HuH-7.5 (cell line): Measurements from ENCODE around the gene SET.

Experiments used
- DNase-seq: peaks from one replicate; pipeline ENCODE4 v3.0.0; 2011; ENCODE audit warnings: low spot score

The SET gene

GRCh38 chr9:128731093-128731492 lies 42.1 kb downstream of the SET start:
- DNase-seq: no peak

DNA sequence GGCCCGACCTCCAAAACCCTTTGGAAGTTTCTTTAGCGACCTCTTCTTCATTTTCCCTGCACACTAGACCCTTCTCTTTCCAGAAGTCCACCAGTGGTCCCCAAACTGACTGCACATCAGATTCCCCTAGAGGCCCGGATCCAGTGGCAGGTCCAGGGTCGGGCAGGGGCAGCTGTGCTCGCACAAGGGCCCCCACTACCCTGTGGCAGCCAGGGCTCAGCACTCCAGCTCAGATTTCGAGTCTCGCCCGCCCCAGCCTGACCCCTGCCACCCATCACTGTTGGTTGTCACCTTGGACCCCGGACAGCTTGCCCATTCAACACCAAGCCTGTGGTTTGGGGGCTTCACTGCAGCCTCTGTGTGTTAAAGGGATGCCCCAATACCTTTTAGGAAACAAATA lies 42.7 kb downstream of the SET start:
- no peak for DNase-seq

DNA sequence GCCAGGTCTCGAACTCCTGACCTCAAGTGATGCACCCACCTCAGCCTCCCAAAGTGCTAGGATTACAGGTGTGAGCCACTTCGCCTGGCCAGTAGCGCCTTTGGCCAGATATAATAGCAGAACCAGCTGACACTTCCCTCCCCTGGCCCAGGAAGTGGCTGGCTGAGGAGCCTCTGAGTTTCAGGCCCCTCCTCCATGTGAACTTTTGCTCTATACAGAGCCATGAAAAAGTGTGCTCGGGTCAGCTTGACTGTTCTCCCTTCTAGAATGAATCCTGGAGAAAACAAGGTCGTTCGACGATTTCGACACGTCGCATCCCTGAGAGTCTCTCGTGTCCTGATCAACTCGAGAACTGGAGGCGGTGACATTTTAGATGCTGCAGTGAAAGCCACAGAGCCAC lies 43.6 kb downstream of the SET start:
- DNase-seq: no peak

GRCh38 chr9:128733256-128733655 lies 44.2 kb downstream of the SET start:
- DNase-seq: peak; percentile 93

DNA sequence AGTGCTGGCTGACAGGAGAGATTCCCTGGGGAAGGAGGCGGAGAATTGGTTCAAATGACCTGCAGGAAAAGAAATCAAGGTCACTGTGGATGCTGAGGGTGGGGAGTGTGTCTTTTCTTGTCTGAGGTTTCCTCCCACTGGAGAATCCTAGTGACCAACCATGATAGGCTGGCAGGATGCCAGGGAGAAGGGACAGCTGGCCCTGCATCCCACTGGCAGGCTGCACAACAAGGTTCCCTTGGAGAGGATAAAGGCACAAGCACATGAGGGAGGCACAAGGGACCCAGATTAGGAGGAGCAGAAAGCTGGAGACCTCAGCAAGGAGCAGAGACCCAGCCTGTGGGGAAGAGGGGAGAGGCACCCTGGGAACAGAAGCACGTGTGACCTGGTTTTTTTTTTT lies 46.4 kb downstream of the SET start:
- DNase-seq: no peak

DNA sequence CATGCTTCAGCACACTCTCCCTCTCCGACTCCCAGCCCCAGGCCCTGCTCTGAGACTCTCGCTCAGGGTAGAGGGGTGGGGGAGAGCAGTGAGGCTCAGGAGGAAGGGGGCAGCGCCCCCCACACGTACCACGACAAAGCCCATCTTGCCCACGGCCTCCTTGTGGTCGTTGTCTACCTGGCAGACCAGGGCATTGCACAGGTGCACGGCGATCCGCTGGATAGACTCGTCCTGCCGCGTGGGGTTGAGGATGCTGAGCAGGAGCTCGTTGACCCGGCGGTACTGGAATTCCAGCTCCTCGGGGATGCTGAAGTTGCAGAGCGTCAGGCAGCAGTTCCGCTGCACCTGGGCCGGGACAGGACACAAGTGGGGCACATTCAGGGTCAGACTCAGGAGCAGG lies 53.4 kb downstream of the SET start:
- DNase-seq: no peak

DNA sequence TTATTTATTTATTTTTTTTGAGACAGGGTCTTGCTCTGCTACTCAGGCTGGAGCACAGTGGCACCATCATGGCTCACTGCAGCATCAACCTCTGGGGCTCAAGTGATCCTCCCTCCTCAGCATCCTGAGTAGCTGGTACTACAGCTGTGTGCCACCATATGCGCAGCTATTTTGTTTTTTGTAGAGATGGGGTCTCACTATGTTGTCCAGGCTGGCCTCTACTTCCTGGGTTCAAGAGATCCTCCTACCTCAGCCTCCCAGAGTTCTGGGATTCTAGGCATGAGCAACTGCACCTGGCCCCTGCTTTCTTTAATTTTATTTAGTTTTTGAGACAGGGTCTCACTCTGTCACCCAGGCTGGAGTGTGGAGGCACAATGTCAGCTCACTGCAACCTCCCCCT lies 54.4 kb downstream of the SET start:
- no peak for DNase-seq
